NB4 (cell line): ENCODE data around the gene FAM9C.

ENCODE experiments used
- DNase-seq: peaks from one replicate; pipeline ENCODE4 v3.0.0; 2010; ENCODE audit warnings: low read depth
- H3K4me3 ChIP-seq: one replicate; pipeline ENCODE4 v1.5.1; 2011; ENCODE audit warnings: mild to moderate bottlenecking, low read depth, low read length, moderate library complexity
- CTCF ChIP-seq: IDR thresholded peaks from one replicate; pipeline ENCODE4 v1.5.1; 2012; ENCODE audit warnings: low read depth, low read length
- MAX ChIP-seq: IDR thresholded peaks from 2 replicates; pipeline ENCODE4 v1.6.1; 2011; ENCODE audit warnings: low read depth, low read length
- MYC ChIP-seq: IDR thresholded peaks from 2 replicates; pipeline ENCODE4 v1.6.1; 2011; ENCODE audit warnings: low read depth, low read length
- POLR2A ChIP-seq: IDR thresholded peaks from 2 replicates; pipeline ENCODE4 v1.6.1; 2011; ENCODE audit warnings: mild to moderate bottlenecking; ENCODE audit not compliant: insufficient read length; ENCODE audit errors: extremely low read depth

FAM9C gene

GRCh38 chrX:12986886-12987285, 57.5 kb downstream of the FAM9C start:
- no peak for TF ChIP-seq MYC
- TF ChIP-seq POLR2A, result no peak
- TF ChIP-seq MAX, result no peak
- TF ChIP-seq CTCF, result no peak
- no peak overlapping the region for H3K4me3 ChIP-seq

GRCh38 chrX:12986164-12986779, 58.1 kb downstream of the FAM9C start:
- TF ChIP-seq CTCF (no peak), POLR2A (no peak), MYC (no peak), MAX (no peak)
- H3K4me3 ChIP-seq, result no peak overlapping the region
- no peak for DNase-seq

More at GRCh38 chrX:12986886-12987285, 57.5 kb downstream of the FAM9C start:
- DNase-seq, result no peak
